HG03280 (cell line): ENCODE results near the gene GTF2B.
"Not testable (repeated sequence)": the region's sequence is repeated elsewhere in the genome, so short reads cannot be mapped to it uniquely, and the experiment has no call there.

ENCODE experiments used
- ATAC-seq: cut with Tn5 transposase; IDR thresholded peaks from one replicate; pipeline ENCODE4 v1.9.1; 2021; ENCODE audit warnings: mild to moderate bottlenecking, moderate library complexity; ENCODE audit not compliant: unreplicated experiment

Gene GTF2B

DNA sequence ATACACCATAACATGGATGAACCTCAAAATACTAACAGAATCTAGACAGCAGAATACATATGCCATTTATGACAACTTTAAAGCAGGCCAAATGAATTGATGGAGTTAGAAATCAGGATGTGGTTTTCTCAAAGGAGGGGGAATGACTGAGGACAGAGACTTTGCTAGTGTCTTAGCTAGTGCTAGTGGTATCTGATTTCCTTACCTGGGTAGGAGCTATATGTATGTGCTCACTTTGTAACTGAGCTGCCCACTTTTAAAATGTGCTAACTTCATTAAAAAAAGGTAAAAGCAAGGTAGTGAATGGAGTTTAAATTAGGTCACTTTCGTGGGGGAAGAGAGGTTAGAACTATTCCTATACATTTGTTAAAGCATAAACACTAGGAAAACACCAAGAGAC lies 2.6 kb downstream of the GTF2B start:
- no peak for ATAC-seq

DNA sequence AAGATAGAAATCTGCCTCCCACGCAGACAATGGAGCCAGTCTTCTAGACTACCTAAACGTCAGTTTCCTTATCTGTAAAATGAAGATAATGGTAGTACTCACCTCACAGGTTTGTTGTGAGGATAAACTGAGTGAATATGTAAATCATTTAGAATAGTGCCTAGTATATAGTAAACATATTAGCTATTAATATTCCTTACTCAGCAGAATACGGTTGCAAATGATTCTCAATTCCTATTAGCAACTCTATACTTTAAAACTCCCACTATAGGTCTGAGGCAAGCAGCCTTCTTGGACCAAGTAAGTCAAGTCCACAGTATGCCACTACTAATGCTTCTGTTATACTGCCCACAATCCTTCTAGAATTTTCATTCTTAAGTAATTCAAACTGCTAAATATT lies 5.4 kb downstream of the GTF2B start:
- no peak for ATAC-seq

DNA sequence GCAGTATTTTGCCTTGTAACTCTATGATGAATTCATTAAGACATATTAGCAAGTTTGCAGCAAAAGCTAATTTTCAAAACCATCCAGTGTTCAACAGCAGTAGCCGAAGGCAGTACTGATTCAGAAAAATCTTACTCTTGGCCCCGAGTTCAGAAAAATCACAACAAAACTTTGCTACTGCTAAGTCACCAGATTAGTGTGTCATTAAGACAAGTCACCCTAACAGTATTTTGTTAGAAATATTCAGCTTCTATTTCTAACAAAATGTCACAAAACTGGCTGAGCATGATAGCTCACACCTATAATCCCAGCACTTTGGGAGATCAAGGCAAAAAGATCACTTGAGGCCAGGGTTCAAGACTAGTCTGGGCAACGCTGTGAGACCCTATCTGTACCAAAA lies 8.2 kb downstream of the GTF2B start:
- ATAC-seq, result no peak

DNA sequence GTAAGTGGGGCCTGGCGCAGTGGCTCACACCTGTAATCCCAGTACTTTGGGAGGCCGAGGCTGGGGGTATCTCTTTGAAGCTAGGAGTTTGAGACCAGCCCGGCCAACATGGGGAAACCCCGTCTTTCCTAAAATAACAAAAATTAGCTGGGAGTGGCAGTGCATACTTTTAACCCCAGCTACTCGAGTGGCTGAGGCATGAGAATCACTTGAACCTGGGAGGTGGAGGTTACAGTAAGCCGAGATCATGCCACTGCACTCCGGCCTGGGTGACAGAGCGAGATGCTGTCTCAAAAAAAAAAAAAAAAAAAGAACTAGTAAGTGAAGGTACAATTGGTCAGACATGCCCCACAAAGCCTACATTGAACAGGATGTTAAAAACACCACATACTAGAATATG lies 10.7 kb downstream of the GTF2B start:
- not testable (repeated sequence) for ATAC-seq

DNA sequence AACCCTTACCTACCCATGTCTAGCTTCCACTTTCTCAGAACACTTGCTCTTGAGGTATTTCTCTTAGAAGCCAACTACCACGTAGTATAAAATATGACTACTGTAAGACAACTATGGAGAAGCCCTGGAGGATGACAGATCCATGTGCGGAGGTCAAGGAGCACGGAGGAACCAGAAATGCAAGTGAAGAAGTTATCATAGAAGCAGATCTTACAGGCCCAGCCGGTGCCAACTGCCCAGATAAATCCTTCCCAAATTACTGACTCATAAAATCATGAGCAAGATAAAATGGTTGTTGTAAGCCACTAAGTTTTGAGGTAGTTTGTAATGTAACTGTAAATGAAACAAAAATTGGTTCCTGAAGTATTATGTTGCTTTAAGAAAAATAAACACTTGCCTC lies 12.6 kb downstream of the GTF2B start:
- no peak for ATAC-seq

DNA sequence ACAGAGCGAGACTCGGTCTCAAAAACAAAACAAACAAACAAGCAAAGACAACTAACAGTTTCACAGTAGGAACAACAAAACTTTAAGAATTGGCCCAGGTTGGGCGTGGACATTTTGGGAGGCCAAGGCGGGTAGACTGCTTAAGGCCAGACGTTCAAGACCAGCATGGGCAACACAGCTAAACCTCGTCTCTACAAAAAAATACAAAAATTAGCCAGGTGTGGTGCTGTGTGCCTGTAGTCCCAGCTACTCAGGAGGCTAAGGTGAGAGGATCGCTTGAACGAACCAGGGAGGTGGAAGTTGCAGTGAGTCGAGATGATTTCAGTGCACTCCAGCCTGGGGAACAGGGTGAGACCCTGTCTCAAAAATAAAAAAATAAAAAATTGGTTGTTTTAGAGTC lies 13.5 kb downstream of the GTF2B start:
- no peak for ATAC-seq

DNA sequence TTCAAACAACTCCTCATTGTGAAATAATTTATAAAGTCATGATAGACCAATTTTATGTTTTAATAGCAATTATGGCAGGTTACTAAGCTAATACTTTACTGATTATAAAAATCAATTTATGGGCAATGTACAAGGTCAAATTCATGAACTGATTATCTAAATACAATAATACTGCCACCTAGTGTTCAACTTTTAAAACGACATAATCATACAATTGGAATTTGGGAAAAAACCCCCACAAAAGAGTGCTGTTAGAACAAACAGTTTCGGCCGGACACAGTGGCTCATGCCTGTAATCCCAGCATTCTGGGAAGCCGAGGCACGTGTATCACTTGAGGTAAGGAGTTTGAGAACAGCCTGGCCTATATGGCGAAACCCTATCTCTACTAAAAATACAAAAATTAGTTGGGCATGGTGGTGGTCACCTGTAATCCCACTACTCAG lies 14.0 kb downstream of the GTF2B start:
- no peak for ATAC-seq

DNA sequence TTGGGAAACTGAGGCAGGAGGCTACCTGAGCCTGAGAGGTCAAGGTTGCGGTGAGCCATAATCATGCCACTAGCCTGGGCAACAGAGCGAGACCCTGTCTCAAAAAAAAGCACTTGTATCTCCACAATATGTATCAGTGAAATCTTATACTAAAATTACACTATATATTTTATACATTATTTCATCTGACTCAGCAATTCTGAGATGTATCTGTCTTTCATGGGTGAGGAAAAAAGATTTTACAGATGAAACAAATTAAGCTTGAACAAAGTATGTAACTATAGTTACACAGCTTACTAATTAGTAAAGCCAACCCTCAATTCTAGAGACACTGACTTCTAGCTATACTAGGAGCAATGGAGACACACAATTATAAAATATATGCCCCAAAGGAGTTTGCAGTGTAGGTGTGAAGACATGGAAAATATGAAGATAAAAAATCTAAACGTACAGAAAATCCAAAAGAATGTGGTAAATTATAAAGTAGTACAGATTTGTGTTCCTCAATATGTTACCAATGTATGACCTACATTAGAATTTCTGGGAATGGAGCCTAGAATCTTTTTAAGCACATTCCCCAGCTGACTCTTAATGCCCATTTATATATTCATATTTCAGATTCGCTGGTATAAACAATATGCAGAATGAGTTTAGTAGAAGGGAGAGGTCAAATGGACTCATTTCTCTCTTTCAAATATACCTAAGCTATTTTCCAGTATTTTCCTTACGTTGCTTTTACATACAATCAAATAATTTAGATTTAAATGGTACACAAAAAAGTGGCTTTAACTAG lies 14.6 kb downstream of the GTF2B start:
- no peak for ATAC-seq

DNA sequence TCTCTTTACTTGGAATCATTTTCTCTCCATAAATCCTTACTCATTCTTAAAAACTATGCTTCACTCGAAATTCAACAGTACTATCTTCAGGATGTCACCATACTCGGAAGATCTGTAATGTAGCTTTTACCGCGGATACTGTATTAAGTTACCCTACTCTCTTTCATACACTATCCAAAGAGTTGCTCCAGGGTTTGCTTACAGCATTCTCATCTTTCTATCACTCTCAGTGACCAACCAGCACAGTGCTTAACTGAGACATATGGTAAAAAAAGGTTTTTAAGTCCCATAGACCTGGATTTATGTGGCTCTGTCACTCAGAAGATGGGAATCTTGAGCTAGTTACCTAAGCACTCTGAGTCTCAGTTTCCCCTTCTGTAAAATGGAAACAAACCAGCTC lies 15.8 kb downstream of the GTF2B start:
- ATAC-seq, result no peak

DNA sequence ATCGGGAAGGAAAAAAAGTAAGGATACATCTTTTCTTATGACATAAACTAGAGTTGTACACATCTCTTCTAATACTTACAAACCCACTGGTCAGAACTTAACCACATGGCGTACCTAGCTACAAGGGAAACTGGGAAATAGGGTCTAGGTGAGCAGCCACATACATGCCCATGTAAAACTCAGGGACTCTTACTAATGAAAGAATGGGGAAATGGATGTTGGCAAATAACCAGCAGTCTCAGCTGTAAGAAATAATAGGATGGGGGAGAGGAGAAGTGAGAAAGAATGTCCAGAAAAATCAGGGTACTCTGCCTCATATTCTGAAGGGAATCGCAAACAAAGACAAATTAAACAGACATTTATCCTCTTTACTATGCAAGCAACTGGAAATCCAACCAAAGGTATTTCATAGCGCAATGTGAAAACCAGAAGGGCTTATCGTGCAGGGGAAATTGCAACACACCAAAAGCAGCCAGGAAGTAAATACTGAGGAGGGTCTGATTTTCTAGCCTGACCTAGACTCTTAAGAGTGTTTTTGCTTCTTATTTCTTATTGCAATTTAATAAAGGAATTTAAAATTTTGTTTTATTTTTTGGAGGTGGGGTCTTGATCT lies 17.5 kb downstream of the GTF2B start:
- no peak for ATAC-seq

DNA sequence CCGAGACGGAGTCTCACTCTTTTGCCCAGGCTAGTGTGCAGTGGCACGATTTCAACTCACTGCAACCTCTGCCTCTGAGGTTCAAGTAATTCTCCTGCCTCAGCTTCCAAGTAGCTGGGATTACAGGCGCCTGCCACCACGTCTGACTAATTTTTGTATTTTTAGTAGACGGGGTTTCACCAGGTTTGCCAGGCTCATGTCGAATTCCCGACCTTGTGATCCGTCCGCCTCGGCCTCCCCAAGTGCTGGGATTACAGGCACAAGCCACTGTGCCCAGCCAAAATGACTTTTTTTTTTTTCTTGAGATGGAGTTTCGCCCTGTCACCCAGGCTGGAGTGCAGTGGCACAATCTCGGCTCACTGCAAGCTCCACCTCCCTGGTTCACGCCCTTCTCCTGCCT lies 21.7 kb downstream of the GTF2B start:
- not testable (repeated sequence) for ATAC-seq

DNA sequence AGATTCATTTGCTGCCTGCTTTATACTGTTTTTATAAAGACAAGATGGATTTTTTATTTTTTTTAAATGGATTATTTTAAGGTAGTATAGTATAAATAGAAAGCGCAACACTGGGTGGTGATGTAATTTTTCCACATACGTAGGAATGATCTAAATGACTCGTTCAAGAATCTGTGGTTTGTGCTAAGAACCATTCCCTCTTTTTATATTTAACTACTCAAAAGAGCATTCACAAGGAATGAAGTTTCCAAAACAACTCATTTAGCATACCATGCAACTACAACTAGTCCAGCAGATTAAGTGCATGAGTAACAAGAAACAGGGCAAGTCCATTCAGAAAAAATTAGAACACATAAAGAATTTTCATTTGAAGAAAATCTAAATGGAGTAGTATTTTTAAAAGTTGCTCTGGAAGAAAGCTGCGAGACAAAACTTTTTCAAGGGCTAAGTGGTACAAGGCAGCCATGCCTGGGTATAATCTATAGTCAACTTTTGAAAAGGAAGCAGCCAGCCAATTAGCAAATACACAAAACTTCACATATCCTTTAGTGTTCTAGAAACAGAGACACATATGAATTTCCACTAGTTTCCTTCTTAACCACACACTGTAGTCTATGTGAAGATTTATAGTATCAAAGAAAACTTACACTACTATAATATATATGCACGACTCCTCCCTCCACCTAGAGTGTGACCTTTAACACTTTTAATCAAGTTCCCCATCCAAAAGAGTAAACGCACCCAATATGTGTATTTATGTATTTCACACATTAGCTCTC lies 23.4 kb downstream of the GTF2B start:
- ATAC-seq, result no peak

DNA sequence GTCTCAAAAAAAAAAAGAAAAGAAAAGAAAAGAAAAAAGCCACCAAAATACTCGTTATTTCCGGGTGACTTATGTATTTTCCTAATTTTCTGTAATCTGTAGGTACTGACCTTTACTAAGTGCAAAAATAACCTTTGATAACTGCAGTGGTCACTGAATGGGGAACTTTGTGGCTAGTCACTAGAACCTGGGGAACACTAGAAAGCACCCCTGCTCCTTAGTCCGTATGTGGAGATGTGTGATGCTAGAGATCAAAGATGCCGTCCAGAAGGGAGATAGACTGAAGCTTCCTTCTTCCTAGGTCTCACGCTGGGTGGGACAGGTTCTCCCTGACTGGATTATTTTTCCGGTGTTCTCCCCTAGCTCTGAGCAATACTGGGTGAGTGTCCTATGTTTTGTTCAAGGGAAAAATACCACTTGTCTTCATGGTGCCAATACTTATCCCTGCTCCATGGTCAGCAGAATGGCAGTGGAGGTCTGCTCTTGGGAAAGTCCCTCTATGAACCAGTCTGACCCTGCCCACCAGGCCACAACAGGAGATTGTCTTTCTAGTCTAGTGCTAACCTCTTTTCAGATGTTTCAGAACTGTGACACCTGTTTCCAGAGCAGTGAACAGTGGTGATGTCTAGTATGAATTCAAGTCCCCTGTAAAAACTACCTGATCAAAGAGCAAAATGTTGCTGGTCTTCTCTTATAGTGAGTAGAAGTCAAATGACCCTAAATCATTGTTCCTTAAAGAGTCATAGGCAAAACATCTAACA lies 39.9 kb downstream of the GTF2B start:
- no peak for ATAC-seq

DNA sequence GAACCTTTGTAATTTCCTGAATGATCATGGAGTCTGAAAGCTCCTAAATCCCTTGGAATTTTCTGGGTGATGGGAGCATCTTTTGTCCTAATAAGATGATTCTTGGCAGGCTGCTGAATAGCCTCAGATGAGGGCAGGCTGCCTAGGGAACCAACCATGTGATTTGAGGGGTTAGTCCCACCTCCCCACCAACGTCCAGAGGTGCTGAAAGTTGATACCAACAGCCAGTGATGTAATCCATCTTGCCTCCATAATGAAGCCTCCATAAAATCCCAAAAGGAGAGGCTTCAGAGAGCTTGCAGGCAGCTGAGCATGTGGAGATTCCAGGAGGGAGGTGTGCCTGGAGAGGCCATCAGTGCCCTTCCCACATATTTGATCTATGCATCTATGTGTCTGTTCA lies 43.7 kb downstream of the GTF2B start:
- ATAC-seq, result no peak

DNA sequence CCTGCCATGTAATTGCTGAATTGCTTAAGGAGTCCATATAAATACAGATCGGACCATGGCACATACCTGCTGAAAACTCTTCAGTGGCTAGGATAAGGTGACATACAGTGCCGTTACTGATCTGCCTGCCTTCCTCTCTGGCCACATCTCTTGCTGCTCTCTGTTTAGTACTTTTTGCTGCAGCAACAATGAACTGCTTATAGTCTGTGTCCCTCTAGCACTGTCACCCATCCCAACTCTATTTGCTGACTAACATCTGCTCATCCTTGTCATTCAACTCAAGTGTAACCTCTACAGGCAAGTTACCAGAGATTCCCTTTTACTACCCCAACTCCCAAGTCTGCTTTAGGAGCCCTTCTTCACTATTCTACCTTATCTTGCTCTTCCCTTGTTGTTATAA lies 65.6 kb downstream of the GTF2B start:
- ATAC-seq, result no peak

DNA sequence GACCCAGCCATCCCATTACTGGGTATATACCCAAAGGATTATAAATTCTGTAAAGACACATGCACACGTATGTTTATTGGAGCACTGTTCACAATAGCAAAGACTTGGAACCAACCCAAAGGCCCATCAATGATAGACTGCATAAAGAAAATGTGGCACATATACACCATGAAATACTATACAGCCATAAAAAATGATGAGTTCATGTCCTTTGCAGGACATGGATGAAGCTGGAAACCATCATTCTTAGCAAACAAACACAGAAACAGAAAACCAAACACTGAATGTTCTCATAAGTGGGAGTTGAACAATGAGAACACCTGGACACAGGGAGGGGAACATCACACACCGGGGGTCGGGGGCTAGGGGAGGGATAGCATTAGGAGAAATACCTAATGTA lies 71.7 kb downstream of the GTF2B start:
- ATAC-seq, result not testable (repeated sequence)

DNA sequence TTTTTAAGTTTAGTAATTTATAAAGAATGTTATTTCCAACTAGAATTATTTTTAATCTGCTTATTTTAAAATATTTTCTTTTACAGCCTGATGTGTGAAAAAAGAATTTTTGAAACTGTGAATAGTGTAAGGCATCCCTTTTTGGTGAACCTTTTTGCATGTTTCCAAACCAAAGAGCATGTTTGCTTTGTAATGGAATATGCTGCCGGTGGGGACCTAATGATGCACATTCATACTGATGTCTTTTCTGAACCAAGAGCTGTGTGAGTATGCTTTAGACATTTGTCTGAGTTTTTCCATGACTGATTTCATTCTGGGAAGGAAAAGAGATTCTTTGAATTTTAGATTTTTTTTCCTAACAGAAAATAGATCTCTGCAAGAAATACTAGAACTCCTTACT lies 77.9 kb downstream of the GTF2B start:
- ATAC-seq, result no peak

DNA sequence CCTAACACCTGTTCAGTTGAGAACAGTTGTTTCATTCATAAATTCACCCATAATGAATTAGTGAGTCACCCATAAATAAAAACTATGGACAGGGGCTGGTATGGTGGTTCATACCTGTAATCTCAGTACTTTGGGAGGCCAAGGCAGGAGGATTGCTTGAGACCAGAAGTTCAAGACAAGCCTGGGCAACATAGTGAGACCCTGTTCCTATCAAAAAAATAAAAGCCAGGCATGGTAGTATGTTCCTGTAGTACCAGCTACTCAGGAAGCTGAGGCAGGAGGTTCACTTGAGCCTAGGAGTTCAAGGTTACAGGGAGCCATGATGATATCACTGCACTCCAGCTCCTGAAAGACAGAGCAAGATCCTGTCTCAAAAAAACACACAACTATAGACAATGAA lies 79.0 kb downstream of the GTF2B start:
- no peak for ATAC-seq

DNA sequence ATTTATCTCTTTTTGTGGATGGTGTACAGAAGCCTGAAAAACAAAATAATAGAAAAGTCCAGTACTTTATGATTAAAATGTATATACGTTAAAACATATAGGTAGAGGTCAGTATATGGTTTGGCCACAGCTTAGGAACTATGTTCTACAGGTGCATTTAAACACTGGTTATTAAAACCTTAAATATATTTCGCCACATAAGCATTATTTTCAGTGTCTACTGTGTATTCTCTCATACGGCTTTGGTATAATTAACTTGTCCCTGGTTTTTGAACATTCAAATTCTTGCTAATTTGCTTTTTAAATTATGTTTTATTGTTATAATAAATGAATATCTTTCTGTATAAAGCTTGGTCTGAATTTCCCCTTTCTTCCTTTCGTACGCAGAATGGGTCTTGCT lies 87.9 kb downstream of the GTF2B start:
- no peak for ATAC-seq

DNA sequence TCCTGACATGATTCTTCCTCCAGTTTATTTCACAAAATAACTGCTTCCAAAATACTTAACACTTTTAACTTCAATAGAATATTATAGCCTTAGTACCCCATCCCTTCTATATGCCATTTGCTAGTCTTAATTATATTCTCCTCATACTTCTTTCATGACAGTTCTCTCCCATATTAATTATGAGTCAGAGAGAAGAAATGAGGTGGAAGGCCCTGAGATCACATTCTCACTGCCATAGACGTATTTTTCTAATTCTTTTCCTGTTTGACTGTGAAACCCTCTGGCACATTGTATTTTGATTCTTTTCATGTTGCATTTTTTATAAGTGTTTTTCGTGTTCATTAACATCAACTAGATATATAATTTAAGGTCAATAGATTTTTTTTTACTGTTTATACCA lies 88.4 kb downstream of the GTF2B start:
- ATAC-seq, result no peak
